ENCODE measurements around the gene CLDN9. TPM values are rescaled to one million over a fixed set of nuclear protein-coding genes. Genes with fewer than 3 reads are reported as not detected.

The CLDN9 gene
- total RNA-seq, 1 experiment from 2014 or later: not detected

DNA sequence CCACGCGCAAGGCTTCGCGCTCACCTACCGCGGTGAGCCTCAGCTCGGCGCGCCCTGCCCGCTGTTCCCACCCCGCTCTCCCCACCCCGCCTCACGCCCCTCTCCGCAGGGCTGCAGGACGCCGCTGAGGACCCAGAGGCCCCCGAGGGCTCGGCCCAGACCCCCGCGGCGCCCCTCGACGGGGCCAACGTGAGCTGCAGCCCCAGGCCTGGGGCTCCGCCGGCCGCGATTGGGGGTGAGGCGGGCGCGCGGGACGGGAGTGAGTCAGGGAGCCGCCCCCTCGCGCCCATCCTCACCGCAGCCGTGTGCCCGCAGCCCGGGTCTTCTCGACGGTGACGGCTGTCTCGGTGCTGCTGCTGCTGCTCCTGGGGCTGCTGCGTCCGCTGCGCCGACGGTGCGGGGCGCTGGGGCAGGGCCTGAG, 45.5 kb upstream of the CLDN9 start:
- no peak overlapping the region for H3K4me3 ChIP-seq (ENCODE audit: low read depth, low read length, poor library complexity, severe bottlenecking)
- TF ChIP-seq, protein P1, sequence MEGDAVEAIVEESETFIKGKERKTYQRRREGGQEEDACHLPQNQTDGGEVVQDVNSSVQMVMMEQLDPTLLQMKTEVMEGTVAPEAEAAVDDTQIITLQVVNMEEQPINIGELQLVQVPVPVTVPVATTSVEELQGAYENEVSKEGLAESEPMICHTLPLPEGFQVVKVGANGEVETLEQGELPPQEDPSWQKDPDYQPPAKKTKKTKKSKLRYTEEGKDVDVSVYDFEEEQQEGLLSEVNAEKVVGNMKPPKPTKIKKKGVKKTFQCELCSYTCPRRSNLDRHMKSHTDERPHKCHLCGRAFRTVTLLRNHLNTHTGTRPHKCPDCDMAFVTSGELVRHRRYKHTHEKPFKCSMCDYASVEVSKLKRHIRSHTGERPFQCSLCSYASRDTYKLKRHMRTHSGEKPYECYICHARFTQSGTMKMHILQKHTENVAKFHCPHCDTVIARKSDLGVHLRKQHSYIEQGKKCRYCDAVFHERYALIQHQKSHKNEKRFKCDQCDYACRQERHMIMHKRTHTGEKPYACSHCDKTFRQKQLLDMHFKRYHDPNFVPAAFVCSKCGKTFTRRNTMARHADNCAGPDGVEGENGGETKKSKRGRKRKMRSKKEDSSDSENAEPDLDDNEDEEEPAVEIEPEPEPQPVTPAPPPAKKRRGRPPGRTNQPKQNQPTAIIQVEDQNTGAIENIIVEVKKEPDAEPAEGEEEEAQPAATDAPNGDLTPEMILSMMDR (conservative IDR thresholded peaks at IDR 0.05; ENCODE audit: low read depth, low read length): no peak
- no peak for TF ChIP-seq EZH2 (IDR thresholded peaks at IDR 0.05; ENCODE audit: borderline replicate concordance, low read depth, low read length, poor library complexity, severe bottlenecking)
- H3K9me3 ChIP-seq (ENCODE audit: low read depth, low read length, poor library complexity, severe bottlenecking): no peaks in the 10 kb centered on the region
- DNase-seq (ENCODE audit: low spot score): no peak
- H3K4me1 ChIP-seq (ENCODE audit: insufficient read depth, low read length, poor library complexity, severe bottlenecking): peaks cover 32% of the 10 kb centered on the region
- H3K27me3 ChIP-seq (replicated peaks; ENCODE audit: insufficient read depth, low read depth, low read length, poor library complexity): no peaks in the 10 kb centered on the region
- H3K27ac ChIP-seq (ENCODE audit: low read depth, low read length, poor library complexity, severe bottlenecking): no peak overlapping the region
- no TSS peak for BruUV-seq (replicated peaks)
- intact Hi-C loops (cut with micrococcal nuclease; ENCODE audit: unreplicated experiment): no loop called here
- POLR2A ChIA-PET (ENCODE audit: low non-redundant PET): no interaction called here
- peaks cover 6% of the 10 kb centered on the region for H3K36me3 ChIP-seq (ENCODE audit: insufficient read depth, low read length, poor library complexity, severe bottlenecking)
- CTCF ChIA-PET: interaction anchor here (0.5 to 1.6 kb wide), 2 partner anchors 40 to 688 kb away, joined by 3 read pairs; no protein-coding TSS in a partner anchor

DNA sequence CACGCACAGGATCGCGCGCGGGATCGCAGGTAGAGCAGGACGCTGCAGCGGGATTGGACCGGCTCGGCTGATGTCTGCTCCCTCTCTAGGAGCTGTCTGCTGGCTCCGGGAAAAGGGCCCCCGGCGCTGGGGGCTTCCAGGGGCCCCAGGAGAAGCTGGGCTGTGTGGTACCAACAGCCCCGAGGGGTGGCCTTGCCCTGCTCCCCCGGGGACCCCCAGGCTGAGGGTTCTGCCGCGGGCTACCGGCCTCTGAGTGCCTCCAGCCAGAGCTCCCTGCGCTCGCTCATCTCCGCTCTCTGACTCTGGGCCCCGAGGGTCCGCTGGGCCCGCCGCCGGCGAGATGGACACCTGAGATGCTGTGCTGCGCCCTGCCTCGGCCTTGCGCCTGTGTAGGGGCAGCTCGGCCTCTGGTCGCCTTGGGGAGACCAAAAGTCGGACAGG, 45.0 kb upstream of the CLDN9 start:
- CTCF ChIA-PET: interaction anchor here (1.6 kb wide), 1 partner anchor 40 kb away, joined by 3 read pairs; no protein-coding TSS in a partner anchor
- no TSS peak for BruUV-seq (replicated peaks)
- Histone ChIP-seq H3K9me3 (ENCODE audit: low read depth, low read length, poor library complexity, severe bottlenecking) (no peaks in the 10 kb centered on the region), H3K4me3 (ENCODE audit: low read depth, low read length, poor library complexity, severe bottlenecking) (no peak overlapping the region), H3K27ac (ENCODE audit: low read depth, low read length, poor library complexity, severe bottlenecking) (no peak overlapping the region), H3K27me3 (replicated peaks; ENCODE audit: insufficient read depth, low read depth, low read length, poor library complexity) (no peaks in the 10 kb centered on the region), H3K4me1 (ENCODE audit: insufficient read depth, low read length, poor library complexity, severe bottlenecking) (peaks cover 33% of the 10 kb centered on the region), H3K36me3 (ENCODE audit: insufficient read depth, low read length, poor library complexity, severe bottlenecking) (peaks cover 11% of the 10 kb centered on the region)
- TF ChIP-seq EZH2 (IDR thresholded peaks at IDR 0.05; ENCODE audit: borderline replicate concordance, low read depth, low read length, poor library complexity, severe bottlenecking): no peak
- TF ChIP-seq, protein P1 (conservative IDR thresholded peaks at IDR 0.05; ENCODE audit: low read depth, low read length): no peak
- intact Hi-C loops (cut with micrococcal nuclease; ENCODE audit: unreplicated experiment): no loop called here
- POLR2A ChIA-PET (ENCODE audit: low non-redundant PET): no interaction called here
- no peak for DNase-seq (ENCODE audit: low spot score)

DNA sequence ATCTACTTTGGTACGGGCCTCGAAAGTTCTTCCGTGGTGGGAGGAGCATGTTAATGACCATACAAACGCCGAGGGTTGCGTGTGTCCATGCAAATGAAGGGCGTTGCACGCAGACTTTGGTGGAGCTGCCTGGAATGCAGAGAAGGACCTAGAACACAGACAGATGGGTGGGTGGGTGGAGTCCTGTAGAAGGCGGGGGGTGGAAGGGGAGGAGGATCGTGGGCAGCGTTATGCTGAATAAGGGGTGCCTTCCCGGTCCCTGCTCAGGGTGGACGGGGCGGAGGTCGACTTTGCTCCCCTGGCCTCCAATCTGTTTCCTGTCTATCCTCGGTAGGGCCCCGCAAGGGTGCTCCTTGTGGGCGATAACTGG, 44.4 kb upstream of the CLDN9 start:
- CTCF ChIA-PET: interaction anchor here (1.6 kb wide), 1 partner anchor 41 kb away, joined by 3 read pairs; no protein-coding TSS in a partner anchor
- H3K9me3 ChIP-seq (ENCODE audit: low read depth, low read length, poor library complexity, severe bottlenecking): no peaks in the 10 kb centered on the region
- peaks cover 15% of the 10 kb centered on the region for H3K36me3 ChIP-seq (ENCODE audit: insufficient read depth, low read length, poor library complexity, severe bottlenecking)
- peak; percentile 70 for DNase-seq (ENCODE audit: low spot score)
- H3K4me1 ChIP-seq (ENCODE audit: insufficient read depth, low read length, poor library complexity, severe bottlenecking): peaks cover 29% of the 10 kb centered on the region
- H3K4me3 ChIP-seq (ENCODE audit: low read depth, low read length, poor library complexity, severe bottlenecking): peak overlapping the region; percentile 86
- POLR2A ChIA-PET (ENCODE audit: low non-redundant PET): no interaction called here
- intact Hi-C loops (cut with micrococcal nuclease; ENCODE audit: unreplicated experiment): no loop called here
- BruUV-seq (replicated peaks): no TSS peak
- TF ChIP-seq EZH2 (IDR thresholded peaks at IDR 0.05; ENCODE audit: borderline replicate concordance, low read depth, low read length, poor library complexity, severe bottlenecking): no peak
- TF ChIP-seq, protein P1 (conservative IDR thresholded peaks at IDR 0.05; ENCODE audit: low read depth, low read length): no peak
- peak overlapping the region; percentile 84 for H3K27ac ChIP-seq (ENCODE audit: low read depth, low read length, poor library complexity, severe bottlenecking)
- no peaks in the 10 kb centered on the region for H3K27me3 ChIP-seq (replicated peaks; ENCODE audit: insufficient read depth, low read depth, low read length, poor library complexity)

Data from A673 (cell line).